DMS79 (cell line): ENCODE data around the gene SNAPC4.
"Not testable (repeated sequence)": the region's sequence is repeated elsewhere in the genome, so short reads cannot be mapped to it uniquely, and the experiment has no call there.

Experiments
- DNase-seq: peaks from one replicate; lab custom pipeline; 2025; lab: John Stamatoyannopoulos, UW

SNAPC4 gene

GRCh38 chr9:136410500-136411287 is 10.7 kb upstream of the SNAPC4 start, which contains the start of the genes ENTR1 and PMPCA:
Gene ENTR1, minus strand, starts transcription at chr9:136410614. Its CDS starts 217 bp downstream, at chr9:136410397.
Gene PMPCA, plus strand, starts transcription at chr9:136410658. Its CDS starts 11 bp downstream, at chr9:136410669.
- DNase-seq = peak; percentile 79

DNA sequence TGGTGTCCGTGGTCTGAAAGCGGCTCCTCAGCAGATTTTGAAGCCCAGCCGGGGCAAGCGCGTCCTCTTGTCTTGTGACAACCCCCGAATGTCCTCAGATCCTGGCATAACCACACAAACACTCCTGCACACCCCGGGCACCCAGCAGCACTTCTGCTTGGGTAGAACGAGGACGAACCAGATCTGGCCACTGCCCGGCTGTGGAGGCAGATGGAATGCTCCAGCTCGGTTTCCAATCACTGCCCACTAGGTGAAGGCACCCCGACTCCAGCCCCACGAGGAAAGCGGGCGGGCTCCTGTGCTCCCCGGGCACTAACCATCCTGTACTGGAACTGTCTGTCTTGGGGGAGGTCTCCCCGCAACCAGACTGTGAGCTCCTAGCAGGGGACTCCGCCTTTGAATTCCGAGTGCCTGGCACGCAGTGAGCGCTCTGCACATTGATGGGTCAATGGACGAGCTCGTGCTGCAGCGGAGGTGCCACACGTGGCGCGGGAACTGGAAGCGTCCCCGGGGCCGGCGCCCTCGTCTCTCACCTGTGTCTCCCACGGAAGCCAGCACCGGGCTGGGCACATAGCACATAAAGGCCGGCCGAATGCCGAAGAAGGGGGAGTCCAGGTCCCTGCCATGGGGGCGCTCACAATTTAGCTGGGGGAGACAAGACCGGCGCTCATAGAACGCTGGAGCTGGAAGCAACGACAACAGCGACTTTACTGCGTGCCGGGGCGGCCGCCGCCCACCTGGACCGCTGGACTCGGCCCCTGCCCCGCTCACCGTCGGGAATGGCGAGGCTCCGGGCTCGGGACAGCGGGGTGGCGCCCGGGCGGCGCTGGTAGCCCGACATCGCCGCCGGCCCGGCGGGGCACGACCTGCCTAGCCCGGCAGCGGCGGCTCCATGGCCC is 9.8 kb upstream of the SNAPC4 start:
- no peak for DNase-seq

DNA sequence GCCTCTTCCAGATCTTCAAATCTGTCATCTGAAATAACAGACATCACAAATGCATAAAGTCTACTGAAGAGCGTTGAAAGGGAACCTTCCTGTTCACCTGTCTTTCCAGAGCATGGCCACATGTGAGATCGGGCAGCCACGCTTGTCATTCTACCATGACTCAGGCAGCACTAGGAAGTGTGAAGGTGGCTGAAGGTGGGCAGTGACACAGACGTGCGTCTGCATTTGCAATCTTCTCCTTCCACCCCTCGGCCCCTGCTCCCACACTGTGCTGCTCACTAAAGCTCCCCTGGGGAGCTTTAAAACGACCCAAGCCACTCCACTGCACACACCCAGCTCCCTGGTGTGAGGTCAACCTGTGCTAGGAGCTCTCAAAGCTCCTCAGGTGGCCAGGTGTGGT is 7.9 kb upstream of the SNAPC4 start:
- no peak for DNase-seq

DNA sequence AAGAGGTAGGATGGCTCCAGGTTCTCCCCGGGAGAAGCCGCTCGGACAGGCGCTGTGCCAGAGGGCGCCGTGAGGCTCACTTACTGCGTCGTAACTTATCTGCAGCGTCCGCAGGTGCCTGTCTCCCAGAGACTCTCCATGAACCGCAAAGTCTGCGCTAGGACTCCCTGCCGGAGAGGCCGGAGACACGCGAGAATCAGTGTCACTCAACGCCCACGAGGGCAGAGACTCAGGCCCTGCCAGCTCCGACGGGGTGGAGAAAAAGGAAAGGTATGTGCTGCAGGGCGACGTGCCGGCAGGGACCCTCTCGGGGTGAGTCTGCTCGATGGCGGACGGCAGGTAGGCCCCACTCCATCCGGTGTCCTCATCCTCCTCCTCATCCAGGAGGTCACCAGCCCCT is 7.1 kb upstream of the SNAPC4 start:
- not testable (repeated sequence) for DNase-seq

DNA sequence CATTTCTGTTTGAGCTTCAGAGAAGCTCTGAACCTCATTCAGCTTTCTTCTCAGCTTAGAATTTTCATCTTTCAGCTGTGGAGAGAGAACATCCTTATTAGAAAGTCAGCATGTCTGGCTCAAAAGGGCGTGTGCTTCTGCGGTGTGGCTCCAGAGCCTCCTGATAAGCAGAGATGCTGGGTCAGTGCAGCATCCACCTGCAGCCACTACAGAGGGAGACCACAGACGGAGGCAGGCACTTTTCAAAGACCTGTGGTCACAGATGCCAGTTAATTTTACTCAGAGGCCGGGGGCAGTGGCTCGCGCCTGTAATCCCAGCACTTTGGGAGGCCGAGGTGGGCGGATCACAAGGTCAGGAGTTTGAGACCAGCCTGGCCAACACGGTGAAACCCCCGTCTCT is 5.9 kb upstream of the SNAPC4 start:
- DNase-seq = not testable (repeated sequence)

DNA sequence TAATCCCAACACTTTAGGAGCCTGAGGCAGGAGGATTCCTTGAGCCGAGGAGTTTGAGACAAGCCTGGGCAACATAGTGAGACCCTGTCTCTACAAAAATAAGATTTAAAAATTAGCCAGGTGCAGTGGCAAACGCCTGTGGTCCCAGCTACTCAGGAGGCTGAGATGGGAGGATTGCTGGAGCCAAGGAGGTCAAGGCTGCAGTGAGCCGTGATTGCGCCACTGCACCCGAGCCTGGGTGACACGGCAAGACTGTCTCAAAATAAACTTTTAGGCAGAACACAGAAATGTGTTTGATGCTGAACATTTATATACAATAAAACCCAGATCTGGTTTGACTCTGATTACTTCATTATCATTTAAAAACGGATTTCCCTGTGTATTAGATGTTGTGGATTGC is 5.5 kb upstream of the SNAPC4 start:
- no peak for DNase-seq

GRCh38 chr9:136404801-136405136 is 4.8 kb upstream of the SNAPC4 start:
- no peak for DNase-seq

DNA sequence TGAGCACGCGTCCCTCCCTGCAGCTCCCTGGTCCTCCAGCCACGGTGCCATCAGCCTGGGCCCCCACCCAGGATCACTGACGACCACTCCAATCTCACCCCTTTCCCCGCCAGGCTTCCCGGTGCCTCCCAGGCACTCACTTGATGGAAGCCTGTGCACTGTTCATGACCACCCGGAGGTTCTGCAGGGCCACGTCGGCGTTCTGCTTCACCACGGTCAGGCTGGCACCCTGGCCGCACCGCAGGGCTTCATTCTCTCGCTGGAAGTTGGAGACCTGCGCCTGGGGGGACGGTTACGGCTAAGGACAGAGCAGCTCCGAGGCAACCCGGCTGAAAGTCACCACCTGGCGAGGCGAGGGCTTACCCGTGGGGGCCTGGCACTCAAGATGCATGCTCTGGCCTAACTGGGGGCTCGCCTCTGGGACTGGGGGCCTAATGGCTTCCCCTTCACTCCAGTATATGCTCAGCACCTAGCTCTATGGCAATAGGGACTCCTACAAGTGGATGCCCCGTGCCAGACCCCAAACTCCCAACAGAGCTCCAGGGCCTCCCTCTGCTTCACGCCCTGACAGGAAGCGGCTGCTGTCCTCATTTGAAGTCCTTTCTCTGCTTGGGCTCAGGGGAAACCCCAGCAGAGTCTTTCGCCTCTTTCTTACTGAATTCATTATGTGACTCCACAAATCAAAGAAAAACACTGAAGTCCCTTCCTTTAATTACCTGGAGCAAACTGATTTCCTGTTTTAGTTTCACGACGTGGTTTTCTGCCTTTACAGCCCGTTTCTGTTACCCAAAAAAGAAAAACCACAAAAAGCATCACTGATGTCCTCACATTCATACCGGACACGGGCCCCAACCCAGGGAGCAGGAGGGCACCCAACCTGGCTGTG is 4.2 kb upstream of the SNAPC4 start:
- DNase-seq = no peak

GRCh38 chr9:136403538-136403914 is 3.6 kb upstream of the SNAPC4 start:
- no peak for DNase-seq

DNA sequence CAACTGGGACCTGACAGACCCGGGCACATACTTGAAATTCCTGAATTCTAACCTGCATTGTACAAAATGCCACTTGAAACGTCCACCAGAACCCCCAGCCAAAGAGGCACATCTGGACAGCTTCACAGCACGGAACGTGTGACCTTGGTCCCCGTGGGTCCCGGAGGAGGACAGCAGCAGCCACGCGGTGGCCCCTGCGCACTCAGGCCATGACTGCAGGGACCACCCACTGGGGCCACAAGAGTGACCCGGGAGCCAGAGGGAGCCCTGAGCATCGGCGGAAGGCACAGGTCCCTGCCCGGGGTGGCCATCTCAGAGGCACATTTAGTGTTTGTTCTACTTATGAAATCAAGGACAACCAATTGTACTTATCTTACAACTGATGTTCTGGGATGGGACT is 2.1 kb upstream of the SNAPC4 start:
- no peak for DNase-seq

DNA sequence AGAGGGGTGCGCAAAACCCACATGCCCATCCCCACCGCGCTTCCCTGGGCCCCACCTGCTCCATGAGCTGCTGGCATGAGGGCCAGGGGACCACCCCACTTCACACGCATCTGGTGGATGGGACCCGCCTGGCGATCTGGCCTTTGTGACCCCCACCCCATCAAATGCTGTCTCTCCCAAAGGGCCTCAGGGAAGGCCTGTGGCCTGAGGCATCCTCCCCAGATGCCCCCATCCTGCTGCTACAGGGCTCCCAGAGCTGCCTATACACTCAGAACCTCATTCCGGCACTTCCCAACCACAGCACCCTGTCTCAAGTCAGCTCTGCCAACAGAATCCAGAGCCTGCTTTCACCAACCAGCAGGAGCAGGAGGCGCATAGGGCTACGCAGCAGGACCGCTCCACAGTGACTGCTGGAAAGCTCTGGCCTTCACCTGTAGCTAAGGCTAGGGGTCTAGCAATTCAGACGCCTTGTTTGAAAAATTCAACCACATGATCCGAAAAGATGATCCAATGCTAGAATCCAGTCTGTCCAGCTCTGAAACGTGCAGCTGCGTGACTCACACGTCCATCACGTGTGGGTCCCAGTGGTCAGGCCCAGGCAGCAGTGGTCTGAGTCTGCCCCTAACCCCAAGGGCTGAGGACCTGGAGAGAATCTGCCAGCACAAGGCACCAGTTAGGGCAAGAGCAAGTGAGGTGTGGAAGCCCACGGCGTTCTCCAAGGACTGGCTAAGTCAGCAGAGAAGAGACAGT is 1.4 kb upstream of the SNAPC4 start:
- DNase-seq = no peak

GRCh38 chr9:136399176-136400037 is 563 bp downstream of the SNAPC4 start:
- DNase-seq = no peak

DNA sequence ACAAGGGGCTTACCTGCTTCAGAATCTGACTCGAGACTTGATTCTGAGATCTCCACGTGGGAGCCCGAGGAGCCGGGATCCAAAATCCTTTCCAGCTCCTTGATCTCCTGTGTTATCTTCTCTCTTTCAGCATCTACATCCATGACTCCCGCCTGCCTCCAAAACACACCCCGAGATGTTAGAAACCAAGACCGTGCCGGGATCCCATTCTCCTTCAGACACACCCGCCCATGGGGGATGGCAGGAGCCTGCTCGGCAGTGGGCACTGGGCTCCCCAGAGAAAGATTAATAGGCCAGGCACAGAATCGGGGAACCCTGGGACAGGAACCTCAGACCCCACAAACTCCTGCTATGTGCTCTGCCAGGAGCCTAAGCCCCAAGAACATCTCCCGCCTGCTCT is 1.7 kb downstream of the SNAPC4 start:
- no peak for DNase-seq

- DNase-seq = no peak
Measured at GRCh38 chr9:136397643-136398042, 2.3 kb downstream of the SNAPC4 start.

- no peak for DNase-seq
Measured at GRCh38 chr9:136396219-136396515, 3.8 kb downstream of the SNAPC4 start.

- DNase-seq = no peak
Measured at GRCh38 chr9:136395345-136396218, 4.4 kb downstream of the SNAPC4 start.

GRCh38 chr9:136395020-136395340 is 5.0 kb downstream of the SNAPC4 start:
- DNase-seq = no peak

DNA sequence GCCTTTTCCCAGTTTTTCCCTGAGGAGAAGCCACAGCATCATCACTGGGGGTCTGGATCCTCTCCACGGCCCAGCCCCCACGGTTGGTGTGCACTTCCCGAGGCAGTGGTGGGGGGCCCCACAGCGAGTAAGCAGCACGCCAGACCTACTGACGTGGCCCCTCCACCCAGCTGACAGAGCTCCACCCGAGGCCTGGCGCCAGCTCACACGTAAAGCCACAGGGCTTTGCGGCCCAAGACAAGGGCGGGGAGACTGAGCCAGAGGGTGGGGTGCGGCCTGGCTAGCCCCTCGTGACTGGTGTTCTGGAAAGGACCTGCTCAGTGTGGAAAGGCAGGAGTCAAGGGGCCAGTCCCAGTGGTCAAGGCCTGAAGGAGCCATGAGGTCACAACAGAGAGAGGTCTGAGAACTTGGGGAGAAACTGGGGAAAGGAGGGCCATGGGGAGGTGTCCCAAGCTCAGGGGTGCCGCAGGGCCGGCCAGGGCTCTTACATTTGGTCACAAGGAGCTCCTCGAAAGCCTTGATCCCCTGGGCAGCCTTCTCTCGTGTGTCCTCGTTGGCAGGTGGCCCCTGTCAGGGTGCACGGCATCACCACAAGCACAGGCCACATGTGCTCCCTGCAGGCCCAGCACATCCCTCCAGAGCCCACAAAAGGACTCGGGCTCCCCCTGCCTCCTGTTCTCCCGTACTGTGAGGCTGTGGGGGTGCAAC is 5.5 kb downstream of the SNAPC4 start:
- no peak for DNase-seq

DNA sequence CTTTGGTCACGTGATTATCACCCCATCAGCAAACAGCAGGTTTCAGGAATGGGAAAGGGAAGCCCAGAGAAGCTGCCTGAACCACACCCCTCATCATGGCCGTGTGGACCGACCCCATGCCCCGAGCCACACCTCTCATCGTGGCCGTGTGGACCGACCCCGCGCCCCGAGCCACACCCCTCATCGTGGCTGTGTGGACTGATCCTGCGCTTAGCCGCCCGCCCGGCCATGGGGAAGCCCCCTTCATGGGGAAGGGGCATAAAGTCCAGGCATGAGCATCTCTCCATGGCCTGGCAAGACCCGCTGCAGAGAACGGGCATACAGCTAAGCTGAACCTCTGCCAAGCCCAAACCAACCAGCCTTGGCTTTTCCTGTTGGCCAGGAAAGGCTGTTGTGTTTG is 6.4 kb downstream of the SNAPC4 start:
- DNase-seq = no peak
